ENCODE results near the gene SERPINE2.

Gene SERPINE2

GRCh38 chr2:223980803-223981202 lies 58.3 kb downstream of the SERPINE2 start:
- H3K4me3 ChIP-seq (ENCODE audit: low read length) = no peak overlapping the region
- no peaks in the 10 kb centered on the region for H3K36me3 ChIP-seq (ENCODE audit: control insufficient read depth, insufficient read depth, low read length)
- no peak overlapping the region for H3K9ac ChIP-seq (ENCODE audit: low read length)
- H3K9me3 ChIP-seq (ENCODE audit: control insufficient read depth, low read length) = no peaks in the 10 kb centered on the region
- no peaks in the 10 kb centered on the region for H3K4me1 ChIP-seq (ENCODE audit: control insufficient read depth, insufficient read depth, low read length)
- H3K27me3 ChIP-seq (ENCODE audit: control insufficient read depth, insufficient read depth, low read length) = no peaks in the 10 kb centered on the region

- Histone ChIP-seq H3K4me3 (ENCODE audit: low read length) (no peak overlapping the region), H3K9me3 (ENCODE audit: control insufficient read depth, low read length) (no peaks in the 10 kb centered on the region), H3K4me1 (ENCODE audit: control insufficient read depth, insufficient read depth, low read length) (no peaks in the 10 kb centered on the region), H3K36me3 (ENCODE audit: control insufficient read depth, insufficient read depth, low read length) (no peaks in the 10 kb centered on the region), H3K27me3 (ENCODE audit: control insufficient read depth, insufficient read depth, low read length) (no peaks in the 10 kb centered on the region), H3K9ac (ENCODE audit: low read length) (no peak overlapping the region)
Observed at GRCh38 chr2:223980397-223980735, 58.7 kb downstream of the SERPINE2 start.

- Histone ChIP-seq H3K9ac (ENCODE audit: low read length) (no peak overlapping the region), H3K36me3 (ENCODE audit: control insufficient read depth, insufficient read depth, low read length) (no peaks in the 10 kb centered on the region), H3K27me3 (ENCODE audit: control insufficient read depth, insufficient read depth, low read length) (no peaks in the 10 kb centered on the region), H3K9me3 (ENCODE audit: control insufficient read depth, low read length) (no peaks in the 10 kb centered on the region), H3K4me3 (ENCODE audit: low read length) (no peak overlapping the region), H3K4me1 (ENCODE audit: control insufficient read depth, insufficient read depth, low read length) (no peaks in the 10 kb centered on the region)
Observed at GRCh38 chr2:223979730-223980396, 59.2 kb downstream of the SERPINE2 start.

- no peaks in the 10 kb centered on the region for H3K36me3 ChIP-seq (ENCODE audit: control insufficient read depth, insufficient read depth, low read length)
- no peaks in the 10 kb centered on the region for H3K9me3 ChIP-seq (ENCODE audit: control insufficient read depth, low read length)
- H3K27me3 ChIP-seq (ENCODE audit: control insufficient read depth, insufficient read depth, low read length) = no peaks in the 10 kb centered on the region
- no peak overlapping the region for H3K9ac ChIP-seq (ENCODE audit: low read length)
- H3K4me3 ChIP-seq (ENCODE audit: low read length) = no peak overlapping the region
- H3K4me1 ChIP-seq (ENCODE audit: control insufficient read depth, insufficient read depth, low read length) = no peaks in the 10 kb centered on the region
Observed at GRCh38 chr2:223978451-223978850, 60.6 kb downstream of the SERPINE2 start.

- no peak overlapping the region for H3K4me3 ChIP-seq (ENCODE audit: low read length)
- H3K27me3 ChIP-seq (ENCODE audit: control insufficient read depth, insufficient read depth, low read length) = no peaks in the 10 kb centered on the region
- H3K4me1 ChIP-seq (ENCODE audit: control insufficient read depth, insufficient read depth, low read length) = no peaks in the 10 kb centered on the region
- H3K9ac ChIP-seq (ENCODE audit: low read length) = no peak overlapping the region
- no peaks in the 10 kb centered on the region for H3K36me3 ChIP-seq (ENCODE audit: control insufficient read depth, insufficient read depth, low read length)
- no peaks in the 10 kb centered on the region for H3K9me3 ChIP-seq (ENCODE audit: control insufficient read depth, low read length)
Observed at GRCh38 chr2:223976635-223977226, 62.4 kb downstream of the SERPINE2 start.

GRCh38 chr2:223973606-223974005 lies 65.5 kb downstream of the SERPINE2 start:
- Histone ChIP-seq H3K27me3 (ENCODE audit: control insufficient read depth, insufficient read depth, low read length) (no peaks in the 10 kb centered on the region), H3K4me1 (ENCODE audit: control insufficient read depth, insufficient read depth, low read length) (no peaks in the 10 kb centered on the region), H3K4me3 (ENCODE audit: low read length) (no peak overlapping the region)

GRCh38 chr2:223972656-223973102 lies 66.4 kb downstream of the SERPINE2 start:
- H3K9me3 ChIP-seq (ENCODE audit: control insufficient read depth, low read length) = no peaks in the 10 kb centered on the region
- no peaks in the 10 kb centered on the region for H3K36me3 ChIP-seq (ENCODE audit: control insufficient read depth, insufficient read depth, low read length)
- no peak overlapping the region for H3K4me3 ChIP-seq (ENCODE audit: low read length)
- H3K4me1 ChIP-seq (ENCODE audit: control insufficient read depth, insufficient read depth, low read length) = no peaks in the 10 kb centered on the region
- no peaks in the 10 kb centered on the region for H3K27me3 ChIP-seq (ENCODE audit: control insufficient read depth, insufficient read depth, low read length)
- H3K9ac ChIP-seq (ENCODE audit: low read length) = no peak overlapping the region

More at GRCh38 chr2:223973606-223974005, 65.5 kb downstream of the SERPINE2 start:
- no peaks in the 10 kb centered on the region for H3K36me3 ChIP-seq (ENCODE audit: control insufficient read depth, insufficient read depth, low read length)
- H3K9me3 ChIP-seq (ENCODE audit: control insufficient read depth, low read length) = no peaks in the 10 kb centered on the region
- H3K9ac ChIP-seq (ENCODE audit: low read length) = no peak overlapping the region

GRCh38 chr2:223971731-223972130 lies 67.4 kb downstream of the SERPINE2 start:
- Histone ChIP-seq H3K9me3 (ENCODE audit: control insufficient read depth, low read length) (no peaks in the 10 kb centered on the region), H3K9ac (ENCODE audit: low read length) (no peak overlapping the region)

GRCh38 chr2:223970343-223971128 lies 68.5 kb downstream of the SERPINE2 start:
- Histone ChIP-seq H3K36me3 (ENCODE audit: control insufficient read depth, insufficient read depth, low read length) (no peaks in the 10 kb centered on the region), H3K27me3 (ENCODE audit: control insufficient read depth, insufficient read depth, low read length) (no peaks in the 10 kb centered on the region), H3K4me1 (ENCODE audit: control insufficient read depth, insufficient read depth, low read length) (no peaks in the 10 kb centered on the region), H3K9me3 (ENCODE audit: control insufficient read depth, low read length) (no peaks in the 10 kb centered on the region), H3K9ac (ENCODE audit: low read length) (no peak overlapping the region), H3K4me3 (ENCODE audit: low read length) (no peak overlapping the region)

More at GRCh38 chr2:223971731-223972130, 67.4 kb downstream of the SERPINE2 start:
- Histone ChIP-seq H3K4me3 (ENCODE audit: low read length) (no peak overlapping the region), H3K36me3 (ENCODE audit: control insufficient read depth, insufficient read depth, low read length) (no peaks in the 10 kb centered on the region), H3K4me1 (ENCODE audit: control insufficient read depth, insufficient read depth, low read length) (no peaks in the 10 kb centered on the region), H3K27me3 (ENCODE audit: control insufficient read depth, insufficient read depth, low read length) (no peaks in the 10 kb centered on the region)

- H3K4me3 ChIP-seq (ENCODE audit: low read length) = no peak overlapping the region
- no peaks in the 10 kb centered on the region for H3K4me1 ChIP-seq (ENCODE audit: control insufficient read depth, insufficient read depth, low read length)
- no peaks in the 10 kb centered on the region for H3K9me3 ChIP-seq (ENCODE audit: control insufficient read depth, low read length)
- no peaks in the 10 kb centered on the region for H3K36me3 ChIP-seq (ENCODE audit: control insufficient read depth, insufficient read depth, low read length)
- H3K27me3 ChIP-seq (ENCODE audit: control insufficient read depth, insufficient read depth, low read length) = no peaks in the 10 kb centered on the region
- no peak overlapping the region for H3K9ac ChIP-seq (ENCODE audit: low read length)
Observed at GRCh38 chr2:223969856-223970255, 69.2 kb downstream of the SERPINE2 start.

- Histone ChIP-seq H3K9ac (ENCODE audit: low read length) (no peak overlapping the region), H3K9me3 (ENCODE audit: control insufficient read depth, low read length) (no peaks in the 10 kb centered on the region), H3K36me3 (ENCODE audit: control insufficient read depth, insufficient read depth, low read length) (no peaks in the 10 kb centered on the region), H3K4me3 (ENCODE audit: low read length) (no peak overlapping the region), H3K27me3 (ENCODE audit: control insufficient read depth, insufficient read depth, low read length) (no peaks in the 10 kb centered on the region), H3K4me1 (ENCODE audit: control insufficient read depth, insufficient read depth, low read length) (no peaks in the 10 kb centered on the region)
Observed at GRCh38 chr2:223969315-223969714, 69.8 kb downstream of the SERPINE2 start.

GRCh38 chr2:223967981-223968380 lies 71.1 kb downstream of the SERPINE2 start:
- Histone ChIP-seq H3K9me3 (ENCODE audit: control insufficient read depth, low read length) (no peaks in the 10 kb centered on the region), H3K4me3 (ENCODE audit: low read length) (no peak overlapping the region), H3K9ac (ENCODE audit: low read length) (no peak overlapping the region), H3K27me3 (ENCODE audit: control insufficient read depth, insufficient read depth, low read length) (no peaks in the 10 kb centered on the region), H3K36me3 (ENCODE audit: control insufficient read depth, insufficient read depth, low read length) (no peaks in the 10 kb centered on the region), H3K4me1 (ENCODE audit: control insufficient read depth, insufficient read depth, low read length) (no peaks in the 10 kb centered on the region)

All from mucosa of stomach (tissue), 1 donor.